GM19468 (cell line): ENCODE measurements around the gene HOATZ.

Experiments used
- ATAC-seq: cut with Tn5 transposase; IDR thresholded peaks from one replicate; pipeline ENCODE4 v1.9.1; 2021; ENCODE audit warnings: mild to moderate bottlenecking, moderate library complexity, moderate number of reproducible peaks; ENCODE audit not compliant: unreplicated experiment; ENCODE audit errors: extremely low read depth

Gene HOATZ

DNA sequence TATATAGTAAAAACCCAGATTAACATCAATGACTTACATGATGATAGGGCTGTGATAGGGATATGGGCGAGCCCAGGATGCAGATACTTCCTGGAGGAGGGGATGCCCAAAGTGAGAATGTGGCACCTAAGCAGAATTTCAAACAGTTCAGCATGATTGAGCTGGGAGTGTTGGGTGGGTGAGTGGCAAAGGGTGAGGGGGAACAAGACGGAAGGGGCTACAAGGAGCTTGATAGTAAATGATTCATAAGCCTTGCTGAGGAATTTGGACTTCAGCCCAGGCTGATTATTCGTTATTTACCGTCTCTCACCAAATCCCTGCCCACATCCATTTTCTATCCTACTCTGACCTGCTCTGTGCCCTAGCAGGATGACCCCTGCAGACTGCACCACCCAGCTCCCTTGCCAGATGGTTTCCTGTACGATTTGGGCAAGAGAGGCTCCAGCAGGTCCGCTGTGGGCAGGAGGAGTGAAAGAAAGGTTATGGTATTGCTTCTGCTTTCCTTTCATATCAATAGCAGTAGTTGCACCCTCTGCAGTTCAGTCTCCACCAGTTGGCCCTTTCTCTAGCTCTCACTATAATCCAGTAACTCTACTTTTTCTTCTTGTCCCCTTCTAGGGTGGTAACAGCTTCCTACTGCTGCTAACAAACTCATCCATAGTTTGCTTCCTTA lies 57.4 kb downstream of the HOATZ start:
- no peak for ATAC-seq

DNA sequence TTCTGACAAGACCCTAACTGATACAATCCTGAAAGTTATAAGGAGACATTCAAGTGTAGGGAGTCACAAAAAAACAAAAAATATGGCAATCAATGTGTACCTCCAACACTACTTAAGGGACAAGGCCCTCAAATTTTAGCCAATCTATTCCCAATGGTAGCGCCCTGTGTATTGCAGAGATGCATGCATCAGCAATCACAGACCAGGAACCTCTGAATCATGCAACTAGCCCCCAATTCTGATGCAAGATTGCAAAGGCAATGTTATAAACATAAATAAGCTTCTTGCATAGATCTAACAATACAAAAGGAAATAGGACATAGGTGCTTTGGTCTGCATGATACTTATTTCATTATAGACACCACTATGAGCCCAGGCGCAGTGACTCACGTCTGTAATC lies 58.0 kb downstream of the HOATZ start:
- no peak for ATAC-seq

DNA sequence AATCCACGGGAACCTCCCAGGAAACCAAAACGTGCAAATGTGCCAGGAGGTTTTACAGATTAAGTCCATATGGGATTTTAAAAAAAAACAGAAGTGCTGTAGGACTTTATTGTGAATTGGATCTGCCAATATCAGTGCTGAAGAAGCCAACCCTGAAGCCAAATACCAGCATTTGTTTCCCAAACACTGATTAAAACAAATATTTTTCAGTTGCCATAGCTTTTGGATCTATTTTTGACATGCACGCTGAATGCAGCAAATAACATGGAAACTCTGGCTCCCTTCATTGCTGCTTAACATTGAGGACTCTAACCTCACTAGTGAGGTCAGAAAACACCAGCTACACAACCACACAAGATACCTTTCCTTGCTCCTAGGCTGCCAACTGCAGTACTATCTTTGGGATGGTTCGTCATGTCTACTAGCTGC lies 59.3 kb downstream of the HOATZ start:
- no peak for ATAC-seq

DNA sequence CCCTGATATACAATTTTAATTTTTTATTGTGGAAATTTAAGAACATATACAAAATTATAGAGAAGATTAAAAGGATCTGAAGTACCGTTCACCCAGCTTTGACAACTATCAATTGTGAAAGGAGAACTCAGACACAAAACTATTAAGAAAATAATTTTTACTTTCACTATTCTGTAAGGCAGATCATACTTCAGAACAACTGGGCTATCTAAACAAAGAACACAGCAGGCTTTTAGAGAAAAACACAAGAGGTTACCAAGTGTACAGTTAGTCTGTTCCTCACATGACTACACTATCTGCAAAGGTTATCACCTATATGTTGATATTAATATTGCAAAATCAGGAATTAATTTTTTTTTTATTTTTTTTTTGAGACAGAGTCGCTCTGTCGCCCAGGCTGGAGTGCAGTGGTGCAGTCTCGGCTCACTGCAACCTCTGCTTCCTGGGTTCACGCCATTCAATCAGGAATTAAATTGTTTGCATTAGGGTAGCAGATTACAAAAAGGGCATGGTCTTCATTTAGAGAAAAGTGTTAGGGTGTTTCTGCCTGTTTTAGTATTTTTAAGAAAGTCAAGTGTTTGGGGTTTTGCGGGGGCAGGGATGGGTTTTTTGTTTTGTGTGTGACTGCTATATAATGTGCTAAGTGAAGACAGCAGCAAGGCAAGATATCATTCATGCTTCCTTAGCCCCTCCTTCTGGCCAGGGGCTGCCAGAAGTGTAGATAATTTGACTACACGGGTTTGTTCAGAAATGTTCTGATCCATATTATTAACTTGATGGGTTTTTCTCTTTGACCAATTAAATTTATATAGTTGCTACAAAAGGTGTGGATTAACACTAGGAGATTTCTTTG lies 60.0 kb downstream of the HOATZ start:
- no peak for ATAC-seq

DNA sequence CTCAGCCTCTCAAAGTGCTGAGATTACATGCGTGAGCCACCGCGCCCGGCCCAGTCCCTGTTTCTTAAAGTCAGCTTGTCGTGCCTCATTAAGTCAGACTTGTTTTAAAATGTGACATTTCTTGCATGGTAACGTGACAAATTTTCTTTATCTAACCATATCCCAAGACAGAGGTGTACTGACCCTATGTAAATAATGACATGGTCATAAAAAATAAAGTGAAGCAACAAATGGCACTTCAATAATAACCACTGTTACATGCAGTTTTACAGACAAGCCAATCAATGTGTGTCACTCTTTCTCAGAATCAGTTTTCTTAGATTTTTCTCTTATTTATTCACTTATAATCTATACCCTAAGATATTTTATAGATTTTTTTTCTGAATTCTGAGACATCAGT lies 61.2 kb downstream of the HOATZ start:
- ATAC-seq: no peak

DNA sequence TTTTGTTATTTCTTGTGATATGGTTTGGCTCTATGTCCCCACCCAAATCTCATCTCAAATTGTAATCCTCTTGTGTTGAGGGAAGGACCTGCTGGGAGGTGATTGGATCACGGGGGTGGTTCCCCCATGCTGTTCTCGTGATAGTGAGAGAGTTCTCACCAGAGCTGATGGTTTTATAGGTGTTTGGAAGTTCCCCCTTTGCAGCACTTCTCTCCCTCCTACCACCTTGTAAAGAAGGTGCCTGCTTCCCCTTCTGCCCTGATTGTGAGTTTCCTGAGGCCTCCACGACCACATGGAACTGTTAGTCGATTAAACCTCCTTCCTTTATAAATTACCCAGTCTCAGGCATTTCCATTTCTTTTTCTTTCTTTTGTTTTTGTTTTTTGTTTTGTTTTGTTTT lies 63.2 kb downstream of the HOATZ start:
- ATAC-seq: no peak

DNA sequence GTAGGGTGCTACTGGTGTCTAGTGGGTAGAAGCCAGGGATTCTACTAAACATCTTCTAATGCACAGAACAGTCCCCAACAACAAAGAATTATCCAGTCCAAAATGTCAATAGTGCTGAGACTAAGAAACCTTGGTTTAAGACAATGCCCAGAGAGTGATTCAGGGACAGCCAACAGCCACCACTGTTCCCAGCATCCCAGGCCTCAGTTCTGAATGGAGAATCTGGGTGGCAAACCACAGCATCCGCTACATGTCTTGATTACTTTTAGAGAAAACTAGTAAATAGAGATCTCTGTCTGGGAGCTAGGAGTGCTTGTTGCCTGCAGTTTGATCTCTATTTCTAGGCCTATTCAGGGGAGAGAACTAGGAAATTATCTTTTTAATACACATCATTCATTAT lies 66.8 kb downstream of the HOATZ start:
- ATAC-seq: no peak

DNA sequence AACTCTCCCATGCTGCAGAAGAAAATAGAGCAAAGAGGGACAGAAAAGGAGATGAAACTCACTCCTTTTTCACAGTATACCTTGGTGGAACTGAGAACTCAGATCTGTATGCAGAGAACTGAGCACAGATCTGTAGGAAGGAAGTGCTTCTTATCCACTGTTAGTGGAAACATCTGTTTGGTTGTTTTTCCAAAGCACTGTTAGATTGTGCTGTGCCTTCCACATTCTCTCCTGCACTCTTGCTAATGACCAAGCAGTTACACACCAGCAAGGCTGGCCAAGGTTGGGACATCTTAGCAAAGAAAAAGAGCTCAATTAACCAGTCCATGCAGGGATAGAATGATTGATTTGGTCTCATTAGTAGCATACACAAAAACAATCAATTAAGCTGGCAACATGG lies 67.6 kb downstream of the HOATZ start:
- no peak for ATAC-seq

DNA sequence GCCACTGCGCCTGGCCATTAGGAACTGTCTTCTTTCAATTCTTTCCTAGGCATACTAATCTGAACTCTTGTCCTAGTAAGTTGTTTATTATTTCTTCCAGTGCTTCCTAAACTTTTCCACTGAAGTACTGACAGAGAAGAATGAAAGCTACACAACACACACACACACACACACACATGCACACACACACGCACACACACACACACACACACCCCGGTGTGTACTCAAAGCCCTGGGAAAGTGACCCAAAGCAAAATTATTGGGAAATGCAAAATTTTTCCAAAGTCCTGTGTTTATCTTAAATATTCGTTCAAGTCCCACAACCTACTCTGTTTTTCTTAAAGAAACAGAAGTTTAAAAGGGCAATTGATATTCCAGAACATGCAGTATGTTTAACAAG lies 68.3 kb downstream of the HOATZ start:
- ATAC-seq: no peak

DNA sequence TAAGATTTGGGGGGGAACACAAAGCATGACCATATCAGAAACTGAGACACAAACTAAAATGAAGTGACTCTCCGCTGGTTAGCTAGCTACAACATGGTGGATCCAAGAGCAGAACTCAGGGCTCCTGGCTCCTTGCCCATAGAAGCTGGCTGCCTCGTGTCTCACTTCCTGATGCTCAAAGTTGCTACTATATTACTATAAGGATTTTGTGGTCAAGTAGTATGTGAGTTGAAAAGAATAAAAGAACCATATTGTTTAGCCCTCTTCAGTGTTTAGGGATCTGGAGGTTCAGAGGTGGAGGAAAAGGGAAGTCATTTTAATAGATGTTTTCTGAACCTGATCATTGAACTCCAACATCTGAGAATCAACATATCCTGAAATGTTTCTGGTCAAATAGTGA lies 70.8 kb downstream of the HOATZ start:
- ATAC-seq: no peak

DNA sequence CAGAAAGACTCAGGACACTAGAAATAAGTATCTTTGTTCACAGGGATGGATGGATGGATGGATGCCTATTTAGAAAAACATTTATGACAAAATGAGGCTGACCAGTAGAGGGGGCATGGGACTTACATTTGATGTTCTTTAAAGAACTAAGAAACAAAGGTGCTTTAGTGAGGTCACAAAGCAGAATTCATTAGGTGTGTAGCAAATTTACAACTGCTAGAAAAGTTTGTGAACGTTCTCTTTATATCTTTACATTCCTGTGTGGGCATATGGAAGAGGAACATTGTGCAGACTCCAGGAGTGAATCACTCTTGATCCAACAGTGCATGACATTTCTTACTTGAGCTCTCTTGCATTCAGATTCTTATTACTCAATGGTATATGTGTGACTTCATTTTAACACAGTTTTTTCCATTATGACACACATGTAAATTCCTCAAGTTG lies 71.8 kb downstream of the HOATZ start:
- ATAC-seq: no peak
